Ovary (tissue), 3 donors: ENCODE measurements around the gene SLC25A43.

Experiments used
- CTCF ChIP-seq, 3 donors: fragments of 450-650 bp in 2 of 3; fragments of 200-600 bp in 1 of 3; IDR thresholded peaks; one replicate each; pipeline versions ENCODE4 v1.5.1 to v1.8.0; 2016 to 2022; ENCODE audit warnings: antibody characterized with exemption in 3 of 3, mild to moderate bottlenecking in 1 of 3
- POLR2A ChIP-seq: fragments of 450-650 bp; IDR thresholded peaks from one replicate; pipeline ENCODE4 v1.6.1; 2017; ENCODE audit warnings: antibody characterized with exemption, mild to moderate bottlenecking, moderate library complexity
- donor health status: DM: no; HTN: no; CAD: no.

GRCh38 chrX:119482481-119483480 lies 83.6 kb downstream of the SLC25A43 start:
- peak; percentile 22 to 35 (median 25) for TF ChIP-seq CTCF (IDR thresholded peaks at IDR 0.05)
- TF ChIP-seq POLR2A, result no peak
